GM12878 (cell line): ENCODE data around the gene GORASP1. TPM values are rescaled to one million over a fixed set of nuclear protein-coding genes. Genes with fewer than 3 reads are reported as not detected.

Source experiments
- BCL3 ChIP-seq: IDR thresholded peaks from 2 replicates; pipeline ENCODE4 v1.6.1; 2011; ENCODE audit warnings: borderline replicate concordance, low read depth, mild to moderate bottlenecking, moderate library complexity, low read length; ENCODE audit not compliant: insufficient read depth, poor library complexity, severe bottlenecking
- BMI1 ChIP-seq: fragments of 450-650 bp; IDR thresholded peaks from 2 replicates; pipeline ENCODE4 v1.6.1; 2016; ENCODE audit warnings: mild to moderate bottlenecking, moderate library complexity, borderline replicate concordance
- CEBPB ChIP-seq, 2 experiments: fragments of 150-350 bp in 1 of 2; IDR thresholded peaks; 2 replicates each; pipeline ENCODE4 v1.6.1; 2012 to 2014; ENCODE audit warnings: low read depth in 2 of 2, low read length in 2 of 2, borderline replicate concordance in 1 of 2, inconsistent platforms in 1 of 2
- E4F1 ChIP-seq: fragments of 450-650 bp; IDR thresholded peaks from 2 replicates; pipeline ENCODE4 v1.6.1; 2018; ENCODE audit warnings: borderline replicate concordance, mild to moderate bottlenecking; ENCODE audit not compliant: partially characterized antibody
- FOS ChIP-seq: IDR thresholded peaks from 3 replicates; pipeline ENCODE4 v1.6.1; 2011; ENCODE audit warnings: borderline replicate concordance; ENCODE audit not compliant: insufficient read length; ENCODE audit errors: extremely low read depth
- IRF4 ChIP-seq: IDR thresholded peaks from 2 replicates; pipeline ENCODE4 v1.6.1; 2011; ENCODE audit warnings: low read depth, low read length
- JUNB ChIP-seq: IDR thresholded peaks from 2 replicates; pipeline ENCODE4 v1.6.1; 2016; ENCODE audit warnings: antibody characterized with exemption, mild to moderate bottlenecking
- MYB ChIP-seq: fragments of 150-350 bp; IDR thresholded peaks from 2 replicates; pipeline ENCODE4 v1.6.1; 2014; ENCODE audit warnings: mild to moderate bottlenecking, low read depth, low read length, borderline replicate concordance
- PAX8 ChIP-seq: fragments of 450-650 bp; IDR thresholded peaks from 2 replicates; pipeline ENCODE4 v1.6.1; 2017; ENCODE audit warnings: mild to moderate bottlenecking, moderate library complexity
- RAD21 ChIP-seq: IDR thresholded peaks from 2 replicates; pipeline ENCODE4 v1.6.1; 2011; ENCODE audit warnings: mild to moderate bottlenecking, low read depth, low read length, moderate library complexity; ENCODE audit not compliant: insufficient read depth
- RB1 ChIP-seq: fragments of 450-650 bp; formaldehyde crosslinking; IDR thresholded peaks from 2 replicates; pipeline ENCODE4 v1.6.1; 2017; ENCODE audit warnings: mild to moderate bottlenecking, borderline replicate concordance
- RBBP5 ChIP-seq: fragments of 200-600 bp; sonication (generic); conservative IDR thresholded peaks from 2 replicates; pipeline ENCODE4 v1.6.1; 2016
- SREBF2 ChIP-seq: IDR thresholded peaks from 2 replicates; pipeline ENCODE4 v1.6.1; 2012; ENCODE audit warnings: mild to moderate bottlenecking, low read length
- STAT1 ChIP-seq: fragments of 450-650 bp; conservative IDR thresholded peaks from 2 replicates; pipeline ENCODE4 v1.6.1; 2014; ENCODE audit warnings: antibody characterized with exemption, mild to moderate bottlenecking
- TBL1XR1 ChIP-seq: IDR thresholded peaks from 2 replicates; pipeline ENCODE4 v1.6.1; 2012; ENCODE audit warnings: low read depth, low read length, improper control_type of control experiment
- TCF3 ChIP-seq: IDR thresholded peaks from 2 replicates; pipeline ENCODE4 v1.6.1; 2012; ENCODE audit warnings: low read depth, mild to moderate bottlenecking, low read length, borderline replicate concordance; ENCODE audit not compliant: insufficient read depth
- WRNIP1 ChIP-seq: IDR thresholded peaks from 2 replicates; pipeline ENCODE4 v1.6.1; 2011; ENCODE audit warnings: low read depth, low read length, improper control_type of control experiment, borderline replicate concordance
- YY1 ChIP-seq: IDR thresholded peaks from 2 replicates; pipeline ENCODE4 v1.6.1; 2011; ENCODE audit warnings: low read depth, mild to moderate bottlenecking, low read length
- ZBTB11 ChIP-seq: fragments of 450-650 bp; formaldehyde crosslinking; IDR thresholded peaks from 2 replicates; pipeline ENCODE4 v1.5.0; 2022; ENCODE audit warnings: mild to moderate bottlenecking, missing genetic modification characterization
- ZNF24 ChIP-seq: fragments of 450-650 bp; IDR thresholded peaks from 2 replicates; pipeline ENCODE4 v1.6.1; 2017; ENCODE audit warnings: antibody characterized with exemption, mild to moderate bottlenecking
- ZZZ3 ChIP-seq: IDR thresholded peaks from 2 replicates; pipeline ENCODE4 v1.6.1; 2011; ENCODE audit warnings: low read depth; ENCODE audit not compliant: control insufficient read depth, insufficient read length
- polyA plus RNA-seq, 11 experiments: library from polyadenylated mRNA; depleted of rRNA in 4 of 11; unstranded in 6 of 11; stranded (reverse) in 5 of 11; fragments of >200 nt; fragmentation: Nextera tagmentation in 4 of 11; fragmentation: Illumina TruSeq in 1 of 11; extraction: Ambion mirVana in 4 of 11; extraction: Trizol in 1 of 11; gene quantifications; 1 replicate in 1 of 11; 2 replicates in 10 of 11; pipeline versions ENCODE4 v1.2.1 to v1.2.3, GENCODE V29; 2011 to 2016; ENCODE audit warnings: inconsistent platforms in 2 of 11, missing spikeins in 2 of 11, low read depth in 1 of 11
- total RNA-seq, 4 experiments: library from RNA; depleted of rRNA in 3 of 4; stranded (reverse); fragments of >200 nt in 3 of 4; fragmentation: Illumina TruSeq in 1 of 4; extraction: Trizol in 1 of 4; gene quantifications; 2 replicates each; pipeline versions ENCODE4 v1.2.1 to v1.2.3, GENCODE V29; 2013 to 2021
- TF ChIP-seq, protein P1 (sequence below): fragments of 450-650 bp; IDR thresholded peaks from 2 replicates; pipeline ENCODE4 v1.6.1; 2017; ENCODE audit warnings: mild to moderate bottlenecking, low read depth, inconsistent platforms; ENCODE audit not compliant: poor library complexity, severe bottlenecking

Gene GORASP1
- total and polyA plus RNA-seq, 10 of the 15 experiments (the other 5 are each of a cell fraction or from before 2014, with no cell fraction given) = 3.6 to 32.7 (median 23.2) TPM

GRCh38 chr3:39101022-39101689, 6.3 kb downstream of the GORASP1 start (continued):
- TF ChIP-seq CEBPB (IDR thresholded peaks at IDR 0.05; ENCODE audit: borderline replicate concordance in 1 of 2, low read depth in 2 of 2, low read length in 2 of 2) (no peak), RB1 (no peak), IRF4 (no peak), BCL3 (no peak), ZNF24 (no peak), YY1 (peak; percentile 53; the same call in 1 of the 2 replicates), PAX8 (no peak), FOS (no peak), STAT1 (no peak), TCF3 (no peak), MYB (no peak), RAD21 (peak; percentile 85), JUNB (no peak), RBBP5 (no peak), BMI1 (no peak), TBL1XR1 (no peak), ZBTB11 (CRISPR knock-in tag) (no peak), SREBF2 (no peak), WRNIP1 (no peak), ZZZ3 (no peak), E4F1 (no peak)
- TF ChIP-seq, protein P1, sequence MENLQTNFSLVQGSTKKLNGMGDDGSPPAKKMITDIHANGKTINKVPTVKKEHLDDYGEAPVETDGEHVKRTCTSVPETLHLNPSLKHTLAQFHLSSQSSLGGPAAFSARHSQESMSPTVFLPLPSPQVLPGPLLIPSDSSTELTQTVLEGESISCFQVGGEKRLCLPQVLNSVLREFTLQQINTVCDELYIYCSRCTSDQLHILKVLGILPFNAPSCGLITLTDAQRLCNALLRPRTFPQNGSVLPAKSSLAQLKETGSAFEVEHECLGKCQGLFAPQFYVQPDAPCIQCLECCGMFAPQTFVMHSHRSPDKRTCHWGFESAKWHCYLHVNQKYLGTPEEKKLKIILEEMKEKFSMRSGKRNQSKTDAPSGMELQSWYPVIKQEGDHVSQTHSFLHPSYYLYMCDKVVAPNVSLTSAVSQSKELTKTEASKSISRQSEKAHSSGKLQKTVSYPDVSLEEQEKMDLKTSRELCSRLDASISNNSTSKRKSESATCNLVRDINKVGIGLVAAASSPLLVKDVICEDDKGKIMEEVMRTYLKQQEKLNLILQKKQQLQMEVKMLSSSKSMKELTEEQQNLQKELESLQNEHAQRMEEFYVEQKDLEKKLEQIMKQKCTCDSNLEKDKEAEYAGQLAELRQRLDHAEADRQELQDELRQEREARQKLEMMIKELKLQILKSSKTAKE = no peak
